Renal cortex interstitium (tissue), 11 donors: ENCODE data around the gene PIK3C2A. TPM values are rescaled to one million over a fixed set of nuclear protein-coding genes. Genes with fewer than 3 reads are reported as not detected.
"Not testable (repeated sequence)": the region's sequence is repeated elsewhere in the genome, so short reads cannot be mapped to it uniquely, and the experiment has no call there.

Experiments
- DNase-seq, 11 donors: peaks; one replicate each; pipeline ENCODE4 v3.0.0-alpha.2; 2013; ENCODE audit warnings: low read depth in 9 of 11, low spot score in 4 of 11; ENCODE audit errors: extremely low read depth in 1 of 11
- polyA plus RNA-seq, 3 donors: library from polyadenylated mRNA; unstranded; fragments of 120-200 nt; gene quantifications; one replicate each; pipeline ENCODE4 v1.2.1, GENCODE V29; 2013; ENCODE audit not compliant: insufficient read length in 3 of 3

PIK3C2A gene
- polyA plus RNA-seq, 3 donors, result 61.1 to 72.3 (median 70.8) TPM

DNA sequence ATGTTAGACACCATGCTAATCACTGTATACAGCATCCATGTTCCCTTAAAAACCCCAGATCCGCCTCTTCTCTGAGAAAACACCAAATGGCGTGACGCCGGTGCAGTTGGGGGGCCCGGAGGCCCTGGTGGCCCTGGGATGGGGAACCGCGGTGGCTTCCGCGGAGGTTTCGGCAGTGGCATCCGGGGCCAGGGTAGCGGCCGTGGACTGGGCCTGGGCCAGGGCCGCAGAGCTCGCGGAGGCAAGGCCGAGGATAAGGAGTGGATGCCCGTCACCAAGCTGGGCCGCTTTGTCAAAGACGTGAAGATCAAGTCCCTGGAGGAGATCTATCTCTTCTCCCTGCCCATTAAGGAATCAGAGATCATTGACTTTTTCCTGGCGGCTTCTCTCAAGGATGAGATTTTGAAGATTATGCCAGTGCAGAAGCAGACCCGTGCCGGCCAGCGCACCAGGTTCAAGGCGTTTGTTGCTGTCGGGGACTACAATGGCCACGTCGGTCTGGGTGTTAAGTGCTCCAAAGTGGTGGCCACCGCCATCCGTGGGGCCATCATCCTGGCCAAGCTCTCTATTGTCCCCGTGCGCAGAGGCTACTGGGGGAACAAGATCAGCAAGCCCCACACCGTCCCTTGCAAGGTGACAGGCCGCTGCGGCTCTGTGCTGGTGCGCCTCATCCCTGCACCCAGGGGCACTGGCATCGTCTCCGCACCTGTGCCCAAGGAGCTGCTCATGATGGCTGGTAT, 20.6 kb upstream of the PIK3C2A start:
- not testable (repeated sequence) for DNase-seq

GRCh38 chr11:17224727-17225126, 16.9 kb upstream of the PIK3C2A start:
- no peak for DNase-seq

DNA sequence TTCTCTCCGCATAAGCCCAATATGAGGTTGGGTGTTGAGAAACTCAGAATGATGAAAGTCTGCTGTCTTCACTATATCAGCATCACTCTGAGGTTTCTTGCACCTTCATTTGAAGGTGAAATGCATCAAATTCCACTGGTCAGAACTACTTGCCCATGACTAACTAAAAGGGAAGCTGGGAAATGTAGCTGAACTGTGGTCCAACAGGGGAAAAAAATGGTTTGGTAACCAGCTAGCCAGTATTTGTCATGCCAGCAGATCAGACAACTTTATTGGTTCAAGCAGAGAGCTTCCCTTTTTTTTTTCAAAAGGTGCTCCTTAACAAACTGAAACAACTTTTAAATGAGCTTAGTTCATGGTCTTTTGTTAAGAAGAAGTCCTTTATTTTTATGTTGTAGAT, 14.2 kb upstream of the PIK3C2A start:
- DNase-seq, result no peak

DNA sequence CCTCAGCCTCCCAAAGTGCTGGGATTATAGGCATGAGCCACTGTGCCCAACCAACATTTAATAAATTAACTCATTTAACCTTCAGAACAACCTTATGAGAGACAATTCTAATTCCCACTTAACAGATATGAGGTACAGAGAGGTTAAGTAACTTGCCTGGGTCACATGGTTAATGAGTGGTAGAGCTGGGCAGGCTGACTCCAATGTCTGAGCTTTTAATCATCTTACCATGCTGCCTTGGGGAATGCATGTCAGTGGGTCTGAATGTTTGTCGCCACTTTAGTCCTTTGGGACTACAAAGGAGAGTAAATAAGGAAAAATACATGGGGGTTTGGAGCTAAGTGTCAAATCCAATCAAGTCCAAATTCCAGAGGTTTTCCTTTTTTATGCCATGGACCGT, 11.2 kb upstream of the PIK3C2A start:
- no peak for DNase-seq

- no peak for DNase-seq
Measured at GRCh38 chr11:17218403-17218802, 10.6 kb upstream of the PIK3C2A start.

DNA sequence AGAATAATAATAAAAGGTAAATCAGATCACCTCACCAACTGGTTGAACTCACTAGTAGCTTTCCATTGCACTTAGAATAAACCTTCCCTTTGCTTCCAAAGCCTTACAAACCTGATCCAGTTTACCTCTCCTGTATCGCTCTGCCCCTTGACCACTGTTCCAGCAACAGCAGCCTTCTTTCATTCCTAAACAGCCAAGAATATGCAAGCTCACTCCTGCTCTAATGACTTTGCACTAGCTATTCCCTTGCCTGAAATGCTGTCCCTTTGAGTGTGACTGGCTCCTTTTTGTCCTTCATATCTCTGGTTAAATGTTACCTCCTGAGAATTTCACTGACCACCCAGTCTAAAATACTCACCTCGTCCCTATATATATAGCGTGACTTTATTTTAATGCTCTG, 9.6 kb upstream of the PIK3C2A start:
- peak in 1 of 11 donors; percentile 9 for DNase-seq

GRCh38 chr11:17214338-17214737, 6.6 kb upstream of the PIK3C2A start:
- DNase-seq, result no peak

GRCh38 chr11:17211286-17211685, 3.5 kb upstream of the PIK3C2A start:
- DNase-seq, result no peak

DNA sequence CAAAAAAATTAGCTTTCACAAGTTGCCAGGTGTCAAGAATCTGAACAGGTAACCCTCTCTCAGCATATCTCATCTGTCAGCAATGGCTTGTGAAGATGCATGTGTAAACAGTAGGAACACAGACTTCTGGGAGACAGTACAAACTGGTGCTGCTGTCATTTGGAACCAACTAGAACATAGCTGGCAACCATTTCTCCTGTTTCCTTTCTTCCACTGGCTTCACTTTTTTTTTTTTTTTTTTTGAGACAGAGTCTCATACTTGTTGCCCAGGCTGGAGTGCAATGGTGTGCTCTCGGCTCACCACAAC, 2.1 kb upstream of the PIK3C2A start:
- DNase-seq, result no peak

DNA sequence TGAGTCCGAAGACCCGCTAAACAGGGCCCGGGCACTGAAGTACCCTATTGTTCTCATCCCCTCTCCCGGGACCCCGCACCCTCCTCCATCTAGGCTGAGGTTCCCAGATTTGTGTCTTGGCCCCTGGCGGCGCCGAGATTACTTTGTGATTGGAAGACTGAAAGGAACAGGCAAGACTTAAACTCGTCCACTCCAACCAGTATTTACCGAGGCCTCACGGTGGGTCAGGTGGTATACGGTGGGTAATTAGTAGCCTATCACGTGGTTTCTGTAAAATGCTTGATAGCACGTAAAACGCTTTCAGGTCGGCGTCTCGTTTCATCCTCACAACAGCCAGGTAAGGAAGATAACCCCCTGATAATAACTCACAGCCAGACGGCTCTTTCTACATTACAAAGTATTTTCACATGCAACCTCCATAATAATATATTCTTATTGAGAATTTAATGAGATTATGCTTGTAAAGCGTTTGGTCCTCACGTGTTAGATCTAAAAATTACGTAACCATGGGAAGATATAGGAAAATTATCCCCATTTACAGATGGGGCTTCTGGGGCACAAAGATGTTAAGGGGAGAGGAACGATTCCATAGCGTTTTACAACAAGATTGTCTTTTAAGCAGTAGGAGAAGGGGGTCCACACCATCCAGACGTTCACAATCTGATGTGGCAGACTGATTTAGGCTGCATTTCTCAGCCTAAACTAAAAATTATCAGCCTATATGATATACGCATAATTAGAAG, 642 bp upstream of the PIK3C2A start:
- DNase-seq, result peak; percentile 57 to 82 (median 74)

GRCh38 chr11:17206463-17206862, 1.3 kb downstream of the PIK3C2A start:
- no peak for DNase-seq

DNA sequence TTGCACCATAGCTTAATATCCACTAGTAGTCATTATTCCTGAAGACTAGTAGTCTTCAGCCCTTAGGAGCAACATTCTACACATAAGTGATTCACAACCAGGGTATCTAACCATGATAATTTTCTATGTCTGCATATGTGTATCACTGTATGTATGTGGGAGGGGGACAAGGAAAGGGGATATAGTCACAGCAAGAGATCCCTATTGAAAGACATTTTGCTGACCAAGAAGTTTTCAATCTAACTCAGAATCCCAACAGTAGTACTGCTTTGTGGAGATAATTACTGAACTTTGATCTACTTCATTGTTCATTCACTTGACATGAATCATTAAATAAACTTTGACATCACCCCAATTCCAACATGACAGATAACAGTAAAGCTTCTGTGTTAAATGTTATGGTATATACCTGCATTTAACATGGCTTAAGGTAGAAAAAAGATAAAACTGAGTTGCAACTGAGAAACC, 10.3 kb downstream of the PIK3C2A start:
- no peak for DNase-seq

DNA sequence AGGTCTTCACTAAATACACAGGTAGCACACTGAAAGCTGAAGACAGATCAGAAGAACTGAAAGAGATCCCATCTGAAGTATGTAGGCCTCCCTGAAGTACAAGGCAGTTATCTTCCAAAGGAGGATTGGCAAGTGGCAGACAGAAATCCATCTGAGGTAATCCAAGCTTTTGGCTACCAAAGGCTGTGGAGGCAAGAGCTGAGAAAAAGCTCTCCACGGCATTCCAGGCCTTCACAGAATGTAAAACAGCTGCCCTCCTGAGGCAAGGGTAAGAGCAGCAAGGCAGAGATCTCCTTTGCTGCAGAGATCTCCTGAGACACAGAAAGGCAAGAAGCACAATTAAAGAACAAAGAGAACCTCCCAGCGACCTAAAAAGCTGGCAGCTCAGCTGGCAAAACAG, 19.1 kb downstream of the PIK3C2A start:
- no peak for DNase-seq

- DNase-seq, result no peak
Measured at GRCh38 chr11:17186932-17187692, 20.7 kb downstream of the PIK3C2A start.

GRCh38 chr11:17185938-17186337, 21.8 kb downstream of the PIK3C2A start:
- DNase-seq, result no peak

GRCh38 chr11:17184882-17185587, 22.8 kb downstream of the PIK3C2A start:
- DNase-seq, result no peak

GRCh38 chr11:17183836-17184235, 23.9 kb downstream of the PIK3C2A start:
- no peak for DNase-seq

DNA sequence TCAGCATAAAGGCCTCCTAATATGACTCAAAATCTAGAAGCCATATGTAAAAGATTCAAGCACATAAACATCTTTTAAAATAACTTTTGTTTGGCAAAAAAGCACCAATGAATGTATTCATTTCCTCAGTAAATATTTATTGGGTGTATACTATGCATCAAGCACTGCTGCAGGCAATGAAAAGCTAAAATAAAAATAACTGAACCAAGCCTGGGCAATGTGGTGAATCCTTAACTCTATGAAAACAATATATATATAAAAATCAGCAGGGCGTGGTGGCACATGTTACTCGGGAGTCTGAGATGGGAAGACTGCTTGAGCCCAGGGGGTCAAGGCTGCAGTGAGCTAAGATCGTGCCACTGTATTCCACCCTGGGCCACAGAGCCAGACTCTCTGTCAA, 27.8 kb downstream of the PIK3C2A start:
- DNase-seq, result no peak

DNA sequence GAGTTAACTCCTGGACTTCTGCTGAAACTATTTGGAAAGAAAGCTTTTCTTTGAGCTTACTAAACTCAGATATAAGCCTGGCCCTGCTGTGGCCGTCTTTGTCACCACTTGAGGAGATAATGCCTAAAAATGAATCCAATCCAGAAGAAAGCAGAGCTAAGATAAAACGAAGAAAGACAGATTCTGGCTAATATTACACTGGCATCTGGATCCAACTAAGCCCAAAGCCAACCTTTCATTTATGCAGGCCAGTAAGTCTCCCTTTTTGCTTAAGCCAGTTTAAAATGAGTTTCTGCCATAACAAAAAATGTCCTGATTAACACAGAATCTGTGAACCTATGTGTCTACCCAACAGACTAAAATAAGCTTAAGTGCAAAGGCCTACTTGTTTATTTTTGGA, 34.5 kb downstream of the PIK3C2A start:
- DNase-seq, result no peak
